VCaP (cell line): ENCODE measurements around the gene ZNF750.
A peak's percentile ranks its signal among the peaks of the same experiment; 100 is the strongest.

Source experiments
- H3K27ac ChIP-seq: fragments of 450-650 bp; 2 replicates; pipeline ENCODE4 v1.5.1; 2017
- CTCF ChIP-seq: fragments of 450-650 bp; conservative IDR thresholded peaks from 2 replicates; pipeline ENCODE4 v1.5.1; 2017; ENCODE audit warnings: mild to moderate bottlenecking, moderate library complexity

Gene ZNF750

GRCh38 chr17:82806645-82807044 is 33.2 kb downstream of the ZNF750 start:
- H3K27ac ChIP-seq, result 0 out of 2 replicates have a peak overlapping the region, but pooled peaks have one; percentile 4
- no peak for TF ChIP-seq CTCF

DNA sequence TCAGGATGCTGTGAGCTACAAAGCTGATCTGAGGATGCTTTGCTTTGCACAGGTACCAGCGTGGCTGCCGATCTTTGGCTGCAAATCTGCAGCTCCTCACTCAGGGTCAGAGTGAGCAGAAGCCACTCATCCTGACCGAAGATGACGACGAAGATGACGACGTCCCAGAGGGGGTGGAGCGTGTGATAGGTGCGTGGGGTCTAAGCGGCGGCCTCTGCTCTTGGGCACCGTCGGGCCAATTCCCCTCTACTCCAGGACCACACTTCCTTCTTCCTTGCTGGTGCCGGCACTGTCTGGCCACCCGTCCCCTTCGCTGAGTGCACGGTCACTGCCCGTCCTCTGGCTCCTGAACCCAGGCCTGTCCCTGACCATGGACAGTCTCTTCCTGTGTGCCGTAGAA is 34.0 kb downstream of the ZNF750 start:
- H3K27ac ChIP-seq, result no peak overlapping the region

GRCh38 chr17:82805254-82805653 is 34.6 kb downstream of the ZNF750 start:
- no peak overlapping the region for H3K27ac ChIP-seq
- TF ChIP-seq CTCF, result no peak

More for the DNA sequence above, 34.0 kb downstream of the ZNF750 start:
- TF ChIP-seq CTCF, result no peak

DNA sequence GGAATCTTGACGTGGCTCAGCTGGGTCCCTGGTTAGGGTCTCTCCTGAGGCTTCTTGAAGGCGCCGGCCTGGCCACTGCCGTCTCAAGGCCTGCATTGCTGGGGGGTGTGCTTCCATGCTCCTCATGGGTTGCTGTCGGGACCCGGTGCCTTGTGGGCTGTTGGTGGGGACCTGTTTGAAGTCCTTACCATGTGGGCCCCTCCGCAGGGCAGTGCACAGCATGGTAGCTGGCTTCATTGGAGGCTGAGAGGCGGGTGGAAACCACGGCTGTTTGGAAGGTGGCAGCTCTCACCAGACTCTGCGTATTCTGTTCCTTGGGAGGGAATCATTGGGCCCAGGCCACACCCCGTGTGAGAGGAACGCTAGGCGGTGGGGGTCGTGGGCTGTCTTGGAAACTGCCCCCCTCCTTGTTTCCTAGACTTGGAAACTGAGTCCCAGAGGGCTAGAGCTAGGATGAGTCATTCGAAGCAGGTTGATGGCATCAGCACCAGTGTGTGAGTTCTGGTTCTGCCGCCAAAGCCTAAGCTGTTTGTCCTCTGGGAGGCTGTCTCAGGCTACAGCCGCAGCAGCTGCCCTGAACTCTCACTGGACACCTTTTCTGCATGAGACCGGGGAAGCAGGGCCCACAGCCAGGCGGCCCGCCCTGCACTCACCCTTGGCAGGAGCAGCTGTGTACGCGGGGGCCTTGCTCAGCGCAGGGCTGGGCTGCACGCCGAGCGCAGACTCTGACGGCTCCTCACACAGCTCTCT is 35.2 kb downstream of the ZNF750 start:
- H3K27ac ChIP-seq, result no peak overlapping the region

GRCh38 chr17:82803606-82804005 is 36.2 kb downstream of the ZNF750 start:
- no peak overlapping the region for H3K27ac ChIP-seq
- TF ChIP-seq CTCF, result no peak

More for the DNA sequence above, 35.2 kb downstream of the ZNF750 start:
- no peak for TF ChIP-seq CTCF

- no peak overlapping the region for H3K27ac ChIP-seq
- no peak for TF ChIP-seq CTCF
These were observed 36.6 kb downstream of the ZNF750 start for GRCh38 chr17:82803185-82803584.

DNA sequence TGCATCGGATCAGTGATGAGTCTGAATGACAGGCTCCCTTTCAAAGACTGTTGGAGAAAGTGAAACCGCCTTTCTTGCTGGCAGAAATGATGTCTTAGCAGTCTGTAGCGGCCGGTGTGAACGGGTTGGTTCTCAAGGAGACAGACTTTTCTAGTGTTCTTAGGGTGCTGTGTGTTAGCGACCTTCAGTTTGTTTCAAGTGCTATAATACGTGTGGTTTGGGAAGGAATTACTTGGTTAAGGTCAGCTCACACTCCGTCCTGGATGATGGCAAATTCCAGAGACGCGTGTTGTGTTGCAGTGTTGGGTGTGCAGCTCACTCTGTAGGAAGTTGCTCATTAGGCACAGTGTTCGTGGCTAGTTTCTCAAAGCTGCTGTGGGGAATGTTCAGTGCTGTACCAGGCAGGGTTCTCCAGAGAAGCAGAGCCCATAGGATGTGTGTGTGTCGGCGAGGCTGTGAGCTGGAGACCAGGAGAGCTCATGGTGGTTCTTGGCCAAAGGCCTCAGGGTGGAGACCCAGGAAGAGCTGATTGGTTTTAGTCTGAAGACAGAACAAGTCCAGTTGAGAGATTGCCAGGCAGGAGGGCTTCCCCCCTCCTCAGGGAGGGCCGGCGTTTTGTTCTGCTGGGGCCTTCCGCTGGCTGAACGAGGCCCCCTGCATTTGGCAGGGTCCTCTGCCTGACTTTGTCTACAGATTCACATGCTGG is 37.6 kb downstream of the ZNF750 start:
- no peak overlapping the region for H3K27ac ChIP-seq
- no peak for TF ChIP-seq CTCF
